ENCODE results near the gene GSTA5. TPM values are rescaled to one million over a fixed set of nuclear protein-coding genes. Genes with fewer than 3 reads are reported as not detected.
"Not testable (repeated sequence)": the region's sequence is repeated elsewhere in the genome, so short reads cannot be mapped to it uniquely, and the experiment has no call there.

The GSTA5 gene
- total RNA-seq, 1 experiment from 2014 or later = not detected

DNA sequence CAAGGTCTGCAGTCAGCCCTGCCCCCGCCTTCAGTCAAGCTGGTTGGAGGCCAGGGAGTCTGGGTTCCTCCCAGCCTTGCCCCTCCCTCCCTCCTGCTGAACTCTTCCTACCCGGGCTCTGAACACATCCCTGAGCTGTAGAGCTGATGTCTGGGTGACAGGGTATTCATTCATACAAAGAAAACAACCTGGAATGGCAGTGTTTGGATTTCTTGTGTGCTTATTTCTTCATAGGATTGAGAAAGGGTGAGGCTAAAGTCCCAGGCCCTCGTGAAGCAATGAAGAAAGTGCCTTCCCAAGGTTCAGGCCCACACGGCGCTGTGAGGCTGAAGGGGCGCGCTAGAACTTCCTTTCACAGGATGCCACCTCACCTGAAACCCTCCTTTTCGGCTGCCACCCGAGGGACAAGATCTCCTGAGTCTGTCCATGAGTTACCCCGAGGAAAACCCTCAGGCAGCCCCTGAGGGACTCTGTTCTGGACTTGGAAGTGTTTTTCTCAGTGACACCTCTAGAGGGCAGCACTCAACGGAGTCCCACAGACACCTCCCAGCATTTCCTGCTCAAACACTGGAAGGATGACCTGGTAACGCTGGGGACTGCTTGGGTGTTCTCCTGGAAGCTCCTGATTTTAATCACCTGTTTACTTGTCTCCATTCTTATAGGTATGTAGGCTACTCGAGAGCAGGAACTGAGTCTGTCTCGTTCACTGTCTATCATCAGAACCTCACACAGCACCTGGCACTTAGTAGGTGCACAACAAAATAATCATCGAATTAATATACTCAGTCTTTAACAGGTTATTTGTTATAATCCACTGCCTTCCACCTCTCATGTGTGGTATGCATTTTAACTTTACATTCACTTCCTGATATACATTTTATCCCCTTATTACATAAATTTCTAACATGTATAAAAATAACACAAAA lies 25.2 kb downstream of the GSTA5 start:
- CTCF ChIA-PET = no interaction called here
- DNase-seq (ENCODE audit: low spot score) = peak; percentile 72
- no TSS peak for BruUV-seq (replicated peaks)
- no peaks in the 10 kb centered on the region for H3K36me3 ChIP-seq (ENCODE audit: insufficient read depth, low read length, poor library complexity, severe bottlenecking)
- H3K4me1 ChIP-seq (ENCODE audit: insufficient read depth, low read length, poor library complexity, severe bottlenecking) = no peaks in the 10 kb centered on the region
- intact Hi-C loops (cut with micrococcal nuclease; ENCODE audit: unreplicated experiment) = no loop called here
- H3K27me3 ChIP-seq (replicated peaks; ENCODE audit: insufficient read depth, low read depth, low read length, poor library complexity) = no peaks in the 10 kb centered on the region
- no peak overlapping the region for H3K4me3 ChIP-seq (ENCODE audit: low read depth, low read length, poor library complexity, severe bottlenecking)
- H3K9me3 ChIP-seq (ENCODE audit: low read depth, low read length, poor library complexity, severe bottlenecking) = no peaks in the 10 kb centered on the region
- POLR2A ChIA-PET (ENCODE audit: low non-redundant PET) = no interaction called here
- TF ChIP-seq, protein P1, sequence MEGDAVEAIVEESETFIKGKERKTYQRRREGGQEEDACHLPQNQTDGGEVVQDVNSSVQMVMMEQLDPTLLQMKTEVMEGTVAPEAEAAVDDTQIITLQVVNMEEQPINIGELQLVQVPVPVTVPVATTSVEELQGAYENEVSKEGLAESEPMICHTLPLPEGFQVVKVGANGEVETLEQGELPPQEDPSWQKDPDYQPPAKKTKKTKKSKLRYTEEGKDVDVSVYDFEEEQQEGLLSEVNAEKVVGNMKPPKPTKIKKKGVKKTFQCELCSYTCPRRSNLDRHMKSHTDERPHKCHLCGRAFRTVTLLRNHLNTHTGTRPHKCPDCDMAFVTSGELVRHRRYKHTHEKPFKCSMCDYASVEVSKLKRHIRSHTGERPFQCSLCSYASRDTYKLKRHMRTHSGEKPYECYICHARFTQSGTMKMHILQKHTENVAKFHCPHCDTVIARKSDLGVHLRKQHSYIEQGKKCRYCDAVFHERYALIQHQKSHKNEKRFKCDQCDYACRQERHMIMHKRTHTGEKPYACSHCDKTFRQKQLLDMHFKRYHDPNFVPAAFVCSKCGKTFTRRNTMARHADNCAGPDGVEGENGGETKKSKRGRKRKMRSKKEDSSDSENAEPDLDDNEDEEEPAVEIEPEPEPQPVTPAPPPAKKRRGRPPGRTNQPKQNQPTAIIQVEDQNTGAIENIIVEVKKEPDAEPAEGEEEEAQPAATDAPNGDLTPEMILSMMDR (conservative IDR thresholded peaks at IDR 0.05; ENCODE audit: low read depth, low read length) = peak; percentile 79
- TF ChIP-seq EZH2 (IDR thresholded peaks at IDR 0.05; ENCODE audit: borderline replicate concordance, low read depth, low read length, poor library complexity, severe bottlenecking) = no peak
- H3K27ac ChIP-seq (ENCODE audit: low read depth, low read length, poor library complexity, severe bottlenecking) = no peak overlapping the region

GRCh38 chr6:52814545-52814944 lies 26.1 kb downstream of the GSTA5 start:
- BruUV-seq (replicated peaks); intact Hi-C loops (cut with micrococcal nuclease; ENCODE audit: unreplicated experiment); H3K4me3 ChIP-seq (ENCODE audit: low read depth, low read length, poor library complexity, severe bottlenecking): not testable (repeated sequence)

GRCh38 chr6:52809777-52810176 lies 30.8 kb downstream of the GSTA5 start:
- POLR2A ChIA-PET (ENCODE audit: low non-redundant PET); intact Hi-C loops (cut with micrococcal nuclease; ENCODE audit: unreplicated experiment); H3K4me1 ChIP-seq (ENCODE audit: insufficient read depth, low read length, poor library complexity, severe bottlenecking); H3K9me3 ChIP-seq (ENCODE audit: low read depth, low read length, poor library complexity, severe bottlenecking); H3K36me3 ChIP-seq (ENCODE audit: insufficient read depth, low read length, poor library complexity, severe bottlenecking); H3K27ac ChIP-seq (ENCODE audit: low read depth, low read length, poor library complexity, severe bottlenecking); H3K4me3 ChIP-seq (ENCODE audit: low read depth, low read length, poor library complexity, severe bottlenecking); H3K27me3 ChIP-seq (replicated peaks; ENCODE audit: insufficient read depth, low read depth, low read length, poor library complexity); CTCF ChIA-PET; DNase-seq (ENCODE audit: low spot score); BruUV-seq (replicated peaks): not testable (repeated sequence)

More at GRCh38 chr6:52814545-52814944, 26.1 kb downstream of the GSTA5 start:
- CTCF ChIA-PET; H3K27me3 ChIP-seq (replicated peaks; ENCODE audit: insufficient read depth, low read depth, low read length, poor library complexity); H3K9me3 ChIP-seq (ENCODE audit: low read depth, low read length, poor library complexity, severe bottlenecking); H3K4me1 ChIP-seq (ENCODE audit: insufficient read depth, low read length, poor library complexity, severe bottlenecking); H3K36me3 ChIP-seq (ENCODE audit: insufficient read depth, low read length, poor library complexity, severe bottlenecking); POLR2A ChIA-PET (ENCODE audit: low non-redundant PET); H3K27ac ChIP-seq (ENCODE audit: low read depth, low read length, poor library complexity, severe bottlenecking); DNase-seq (ENCODE audit: low spot score): not testable (repeated sequence)

GRCh38 chr6:52808660-52809059 lies 32.0 kb downstream of the GSTA5 start:
- Histone ChIP-seq H3K9me3 (ENCODE audit: low read depth, low read length, poor library complexity, severe bottlenecking) (no peaks in the 10 kb centered on the region), H3K4me3 (ENCODE audit: low read depth, low read length, poor library complexity, severe bottlenecking) (no peak overlapping the region), H3K27me3 (replicated peaks; ENCODE audit: insufficient read depth, low read depth, low read length, poor library complexity) (no peaks in the 10 kb centered on the region), H3K4me1 (ENCODE audit: insufficient read depth, low read length, poor library complexity, severe bottlenecking) (no peaks in the 10 kb centered on the region), H3K27ac (ENCODE audit: low read depth, low read length, poor library complexity, severe bottlenecking) (no peak overlapping the region), H3K36me3 (ENCODE audit: insufficient read depth, low read length, poor library complexity, severe bottlenecking) (no peaks in the 10 kb centered on the region)
- no TSS peak for BruUV-seq (replicated peaks)
- intact Hi-C loops (cut with micrococcal nuclease; ENCODE audit: unreplicated experiment) = no loop called here
- ChIA-PET CTCF (no interaction called here), POLR2A (ENCODE audit: low non-redundant PET) (no interaction called here)
- DNase-seq (ENCODE audit: low spot score) = no peak
- TF ChIP-seq, protein P1 (conservative IDR thresholded peaks at IDR 0.05; ENCODE audit: low read depth, low read length) = no peak
- no peak for TF ChIP-seq EZH2 (IDR thresholded peaks at IDR 0.05; ENCODE audit: borderline replicate concordance, low read depth, low read length, poor library complexity, severe bottlenecking)

- CTCF ChIA-PET; H3K4me3 ChIP-seq (ENCODE audit: low read depth, low read length, poor library complexity, severe bottlenecking); POLR2A ChIA-PET (ENCODE audit: low non-redundant PET); H3K36me3 ChIP-seq (ENCODE audit: insufficient read depth, low read length, poor library complexity, severe bottlenecking); H3K9me3 ChIP-seq (ENCODE audit: low read depth, low read length, poor library complexity, severe bottlenecking); H3K4me1 ChIP-seq (ENCODE audit: insufficient read depth, low read length, poor library complexity, severe bottlenecking); BruUV-seq (replicated peaks); DNase-seq (ENCODE audit: low spot score); intact Hi-C loops (cut with micrococcal nuclease; ENCODE audit: unreplicated experiment); H3K27me3 ChIP-seq (replicated peaks; ENCODE audit: insufficient read depth, low read depth, low read length, poor library complexity); H3K27ac ChIP-seq (ENCODE audit: low read depth, low read length, poor library complexity, severe bottlenecking): not testable (repeated sequence)
These were observed 36.9 kb downstream of the GSTA5 start, which contains the start of gene GSTA1 for GRCh38 chr6:52803668-52804255. Gene GSTA1 (minus strand): TSS chr6:52803816. CDS start chr6:52799267, 4,549 bp downstream.

Data from A673 (cell line).